ENCODE measurements around the gene MEAK7.

Gene MEAK7

DNA sequence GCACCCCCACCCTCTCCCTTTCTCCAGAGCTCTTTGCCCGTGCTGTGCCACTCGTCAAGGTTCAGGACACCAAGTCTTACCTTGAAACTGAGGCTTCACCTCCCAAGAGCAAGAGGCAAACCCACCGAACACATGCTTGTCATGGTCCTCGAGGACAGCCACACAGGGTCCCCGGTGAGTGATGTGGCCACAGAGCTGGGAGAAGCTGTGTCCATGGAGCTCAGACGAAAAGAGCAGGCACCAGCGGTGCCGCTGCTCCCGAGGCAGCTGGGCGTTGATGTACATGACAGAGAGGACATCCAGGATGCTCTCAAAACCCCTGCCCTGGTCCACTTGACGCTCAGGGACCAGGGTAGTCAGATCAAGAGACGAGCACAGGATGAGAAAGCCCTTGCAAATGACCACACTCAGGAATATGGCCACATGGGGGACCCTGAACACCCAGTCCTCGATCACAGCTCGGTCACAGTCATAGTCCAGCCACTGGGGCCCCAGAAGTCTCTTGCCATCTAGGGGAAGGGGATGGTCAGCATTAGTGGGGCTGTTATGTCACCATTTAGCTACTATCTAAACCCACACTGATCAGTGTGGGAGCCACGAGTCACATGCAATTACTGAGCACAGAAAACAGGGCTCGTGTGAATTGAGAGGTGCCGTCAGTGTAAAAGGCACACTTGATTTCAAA is 17.8 kb downstream of the MEAK7 start:
- DNase-seq = no peak

DNA sequence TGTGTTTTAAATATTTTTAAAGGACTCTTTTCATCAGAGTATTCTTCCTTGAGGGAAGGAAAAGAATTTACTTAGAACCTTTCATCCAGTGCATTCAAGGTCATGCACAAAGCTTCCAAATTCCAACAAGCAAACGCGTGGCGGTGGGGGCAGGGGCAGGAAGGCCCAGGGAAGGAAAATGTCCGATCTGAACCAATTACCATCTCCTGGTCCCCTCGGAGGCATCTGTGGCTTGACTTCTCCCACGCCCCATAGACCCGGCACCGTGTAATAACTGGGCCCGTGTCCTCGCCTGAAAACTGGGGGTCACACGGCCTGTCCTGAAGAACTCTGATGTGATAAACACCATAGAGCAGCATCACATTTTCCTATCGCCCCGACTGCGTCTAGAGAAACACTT is 18.3 kb downstream of the MEAK7 start:
- DNase-seq = no peak

DNA sequence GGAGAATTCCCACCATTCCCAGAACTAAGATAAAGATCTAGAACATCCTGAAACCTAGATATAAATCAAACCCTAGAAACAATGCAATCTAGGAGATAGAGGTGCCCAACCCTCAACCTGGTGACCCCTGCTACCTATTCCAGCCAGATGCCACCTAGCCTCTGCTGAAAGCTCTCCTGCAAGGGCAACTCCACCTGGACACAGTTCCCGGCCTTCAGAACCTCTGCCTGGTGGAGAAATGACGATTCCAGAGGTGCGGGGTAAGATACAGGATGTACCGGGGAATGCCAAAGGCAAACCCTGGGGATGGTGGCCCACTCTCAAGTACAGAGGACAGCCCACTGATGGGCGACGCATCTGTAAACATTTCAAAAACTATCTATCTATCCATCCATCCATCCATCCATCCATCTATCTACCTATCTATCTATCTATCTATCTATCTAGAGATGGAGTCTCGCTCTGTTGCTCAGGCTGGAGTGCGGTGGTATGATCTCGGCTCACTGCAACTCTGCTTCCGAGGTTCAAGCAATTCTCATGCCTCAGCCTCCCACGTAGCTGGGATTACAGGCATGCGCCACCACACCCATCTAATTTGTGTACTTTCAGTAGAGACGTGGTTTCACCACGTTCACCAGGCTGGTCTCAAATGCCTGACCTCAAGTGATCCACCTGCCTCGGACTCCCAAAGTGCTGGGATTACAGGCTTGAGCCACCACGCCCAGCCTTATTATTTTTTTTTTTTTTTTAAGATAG is 19.0 kb downstream of the MEAK7 start:
- no peak for DNase-seq

DNA sequence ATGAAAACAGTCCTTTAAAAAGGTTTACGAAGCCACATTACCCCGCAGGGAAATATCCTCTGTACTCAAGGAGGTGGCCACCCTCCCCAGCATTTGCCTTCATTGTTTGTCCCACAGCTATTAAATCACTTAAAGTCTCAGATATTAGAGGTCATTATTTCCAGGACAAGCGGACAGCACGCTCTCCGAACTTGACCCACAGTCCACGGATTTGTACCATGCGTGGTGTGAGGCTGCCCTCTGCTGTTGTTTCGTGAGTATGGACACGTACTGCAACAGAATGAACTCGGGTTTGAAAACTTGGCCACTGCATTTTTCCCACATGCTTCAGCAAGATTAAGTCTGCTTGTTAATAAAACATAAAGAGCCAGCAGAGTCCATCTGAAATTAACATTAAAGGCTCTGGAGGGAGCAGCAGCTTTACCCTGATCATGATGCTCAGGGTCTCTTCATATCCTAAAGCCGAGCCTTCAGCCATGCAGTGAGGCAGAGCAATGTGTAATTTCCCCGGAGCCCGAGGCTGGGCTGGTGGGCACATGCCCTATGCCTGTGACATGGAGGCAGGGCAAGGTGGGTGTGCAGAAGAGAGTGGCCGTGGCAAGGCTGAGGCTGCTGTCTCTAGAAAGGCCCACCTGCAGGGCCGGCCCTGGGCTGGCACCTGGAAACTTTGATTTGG is 19.7 kb downstream of the MEAK7 start:
- DNase-seq = no peak

DNA sequence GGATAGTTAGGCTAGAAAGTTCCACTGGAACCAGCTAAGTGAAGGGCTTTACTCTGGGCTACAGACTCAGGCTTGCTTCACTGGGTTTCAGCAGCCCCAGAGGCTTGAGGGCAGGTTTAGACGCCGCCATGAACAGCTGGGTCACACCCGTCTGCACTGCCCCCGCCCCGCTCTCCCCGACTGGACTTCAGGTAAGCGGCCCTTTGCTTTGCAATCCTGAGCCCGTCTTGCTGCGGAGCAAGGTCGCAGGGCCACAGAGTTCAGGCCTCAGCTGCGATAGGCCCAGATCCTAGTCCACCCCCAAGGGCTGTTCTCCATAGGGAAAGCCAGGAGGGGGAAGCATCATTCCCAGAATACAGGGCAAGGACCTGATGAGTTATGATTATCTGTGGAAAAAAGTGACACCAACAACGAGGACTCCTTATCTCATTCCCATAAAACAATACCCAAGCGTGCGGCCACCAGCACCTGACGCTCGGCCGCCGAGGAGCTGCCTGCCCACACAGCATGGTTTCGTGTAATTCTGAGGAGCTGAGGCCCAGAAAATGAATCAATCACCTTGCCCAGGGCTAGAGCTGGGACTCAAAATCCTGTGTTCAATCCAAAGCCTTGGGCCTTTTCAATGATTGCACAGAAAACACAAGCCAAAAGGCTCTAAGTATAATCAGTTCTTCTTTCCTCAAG is 20.4 kb downstream of the MEAK7 start:
- no peak for DNase-seq

DNA sequence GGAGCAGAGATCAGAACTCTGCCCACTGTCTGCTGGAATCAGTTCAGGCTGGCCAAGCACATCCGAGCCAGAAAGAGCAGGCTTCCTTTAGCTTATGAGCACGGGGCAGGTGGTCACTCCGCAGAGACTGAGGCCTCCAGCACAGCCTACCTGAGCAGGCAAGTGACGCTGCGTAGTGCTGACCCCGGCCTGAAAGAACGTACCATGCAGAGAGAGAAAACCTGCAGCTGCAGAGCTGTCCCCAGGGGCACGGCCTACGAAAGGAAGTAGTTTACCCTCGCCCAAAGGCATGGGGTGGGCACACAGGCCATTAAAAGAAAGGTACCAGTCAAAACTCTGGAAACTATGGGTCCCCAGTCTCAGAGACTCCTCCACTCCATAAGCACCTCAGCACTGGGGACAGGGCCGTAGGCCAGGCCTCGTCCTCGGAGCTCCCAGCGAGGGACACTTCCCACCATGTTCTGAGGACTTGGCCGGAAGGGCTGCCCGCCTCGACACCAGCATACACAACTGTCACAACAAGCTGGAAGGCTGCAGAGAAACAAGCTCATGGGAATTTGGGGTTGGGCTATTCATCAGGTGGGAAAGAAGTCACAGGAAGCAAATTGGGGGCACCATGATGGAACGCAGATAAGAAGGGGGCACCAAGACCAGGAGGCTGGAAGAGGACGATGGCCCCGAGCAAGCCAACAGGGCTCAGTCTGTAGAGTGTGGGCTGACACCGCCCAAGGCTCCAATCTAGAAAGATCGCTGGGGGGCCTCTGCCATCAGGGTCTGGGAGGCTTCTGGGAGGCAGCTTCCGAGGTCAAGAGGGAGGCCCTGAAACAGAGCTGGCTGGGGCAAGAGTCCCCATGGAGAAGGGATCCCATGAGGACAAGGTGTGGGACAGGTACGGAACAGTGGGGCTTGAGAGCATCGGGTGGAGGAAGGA is 21.2 kb downstream of the MEAK7 start:
- DNase-seq = no peak

DNA sequence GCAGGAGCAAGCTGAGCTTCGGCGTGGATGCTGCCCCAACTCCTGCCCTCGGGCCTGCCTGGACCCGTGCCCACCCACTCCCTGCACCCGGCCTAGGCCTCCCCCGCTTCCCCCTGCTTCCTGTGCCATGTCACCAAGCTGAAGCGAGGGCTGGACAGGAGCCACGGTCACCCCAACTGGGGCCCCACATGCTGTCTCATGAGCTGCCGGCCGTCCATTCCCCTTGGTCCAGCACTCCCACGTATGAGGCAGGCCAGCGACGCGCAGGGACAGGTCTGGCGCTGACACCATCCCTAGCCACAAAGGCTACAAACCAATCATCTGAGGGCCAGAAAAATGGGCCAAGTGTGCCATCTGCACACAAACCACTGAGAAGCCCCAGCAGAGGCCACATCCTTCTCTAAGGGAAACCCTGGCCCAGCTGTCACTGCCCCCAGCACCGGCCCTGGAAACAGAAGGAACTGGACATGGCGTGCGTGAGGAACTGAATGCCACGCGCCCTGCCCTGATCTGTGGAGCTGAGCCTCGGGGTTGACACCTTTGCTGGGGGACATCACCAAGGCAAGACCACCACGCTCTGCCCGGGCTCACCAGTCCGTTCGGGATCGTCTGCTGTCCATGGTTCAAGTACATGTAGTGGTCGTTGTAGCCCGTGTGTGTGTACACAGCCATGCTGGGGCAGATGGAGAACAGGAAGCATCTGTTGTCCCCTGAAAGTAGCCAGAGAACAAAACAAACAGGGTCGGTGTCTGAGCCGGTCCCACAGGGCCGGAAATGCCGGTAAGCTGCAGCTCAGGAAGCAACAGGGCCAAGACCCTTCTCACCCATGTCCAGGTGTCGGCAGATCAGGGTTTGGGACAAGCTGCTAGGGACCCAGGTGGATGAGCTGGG is 22.2 kb downstream of the MEAK7 start:
- no peak for DNase-seq

DNA sequence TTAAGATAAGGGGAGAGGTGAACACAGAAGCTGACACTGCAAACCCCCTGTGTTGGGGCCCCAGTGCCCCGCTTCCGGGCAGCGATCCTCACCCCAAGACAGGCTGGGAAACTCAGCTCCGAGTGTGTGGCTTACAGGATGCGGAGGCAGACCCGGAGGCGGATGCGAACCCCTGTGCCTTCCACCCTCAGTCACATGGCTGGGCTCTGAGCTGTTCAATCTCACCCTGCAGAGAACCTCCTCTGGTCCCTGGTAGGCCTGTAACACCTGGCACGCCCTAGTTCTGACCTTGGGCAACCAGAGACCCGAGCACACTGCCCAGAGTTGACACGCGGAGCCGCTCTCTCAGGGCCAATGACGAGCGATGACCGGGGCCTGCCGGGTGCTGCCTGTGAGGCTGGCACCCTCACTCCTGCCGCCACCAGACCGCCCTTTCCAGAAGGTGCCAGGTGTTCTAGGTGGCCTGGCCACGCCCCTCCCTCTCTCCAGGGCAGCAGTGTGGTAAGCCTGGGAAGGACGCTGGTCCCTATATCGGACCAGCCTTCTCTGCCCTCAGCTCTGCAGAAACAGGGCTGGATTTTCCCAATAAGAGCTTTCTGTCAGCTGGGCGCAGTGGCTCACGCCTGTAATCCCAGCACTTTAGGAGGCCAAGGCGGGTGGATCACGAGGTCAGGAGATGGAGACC is 23.3 kb downstream of the MEAK7 start:
- DNase-seq = no peak

DNA sequence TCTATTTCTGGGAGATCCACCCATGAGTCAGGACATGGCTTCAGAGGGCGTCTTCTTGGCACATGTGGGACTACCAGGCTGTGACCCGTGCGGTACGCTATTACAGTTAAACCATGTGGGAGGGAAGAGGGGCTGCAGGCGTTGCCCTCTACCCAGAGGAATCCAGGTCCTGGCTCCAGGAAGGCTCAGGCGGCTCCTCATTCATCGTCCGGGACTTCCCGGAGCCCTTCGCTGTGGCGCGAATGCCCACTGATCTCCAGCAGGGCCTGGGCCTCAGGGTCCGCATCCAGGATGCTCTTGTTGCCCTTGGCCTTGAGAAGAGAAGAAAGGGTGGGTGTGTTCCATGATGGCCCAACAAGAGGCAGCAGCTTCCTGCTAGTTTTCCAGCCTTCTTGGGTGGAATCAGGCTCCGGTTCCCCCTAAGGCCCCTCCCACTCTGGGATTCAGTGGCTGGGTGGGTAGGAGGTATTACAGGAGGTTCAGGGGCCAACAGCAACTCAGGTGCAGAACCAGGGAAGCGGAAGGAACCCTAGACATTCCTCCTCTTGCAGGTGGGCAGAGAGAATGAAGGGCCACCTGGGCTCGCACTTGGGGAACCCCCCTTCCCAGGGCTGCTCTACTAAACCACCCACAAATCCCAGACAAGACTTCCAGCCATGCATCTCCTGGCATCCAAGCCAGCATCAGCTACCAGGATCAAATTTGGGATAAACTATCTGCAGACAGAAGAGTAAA is 24.6 kb downstream of the MEAK7 start:
- DNase-seq = no peak

DNA sequence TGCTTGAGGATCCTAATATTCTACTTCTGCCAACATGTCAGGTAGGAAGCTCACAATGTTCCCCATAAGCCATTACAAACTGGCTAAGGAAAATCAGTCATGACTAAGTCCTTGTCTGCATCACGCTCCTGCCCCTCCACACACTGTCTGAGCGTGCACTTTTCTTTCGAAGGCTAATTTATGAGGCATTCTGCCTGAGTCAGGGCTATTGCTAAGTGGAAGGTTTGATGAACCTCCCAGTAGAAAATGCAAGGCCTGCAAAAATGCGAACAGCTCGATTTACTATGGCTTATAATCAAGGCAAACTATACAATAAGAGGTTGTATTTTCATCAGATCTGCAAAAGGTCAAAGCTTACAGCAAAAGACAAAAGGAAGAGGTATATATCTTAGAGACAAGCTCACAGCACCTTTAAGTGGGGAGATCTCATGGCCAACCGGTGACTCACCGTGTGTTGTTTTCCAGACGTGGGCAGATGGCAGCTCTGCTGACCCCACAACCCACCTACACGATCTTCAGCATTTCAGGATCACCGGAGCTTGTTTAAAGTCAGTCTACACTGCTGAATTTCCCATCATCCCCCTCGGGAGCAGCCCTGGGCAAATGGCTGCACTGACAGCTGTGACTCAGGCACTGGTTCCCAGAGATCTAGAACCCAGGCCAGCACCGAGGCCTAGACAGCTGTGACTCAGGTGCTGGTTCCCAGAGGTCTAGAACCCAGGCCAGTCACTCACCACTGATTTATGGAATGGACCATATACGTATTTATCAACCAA is 26.1 kb downstream of the MEAK7 start:
- no peak for DNase-seq

DNA sequence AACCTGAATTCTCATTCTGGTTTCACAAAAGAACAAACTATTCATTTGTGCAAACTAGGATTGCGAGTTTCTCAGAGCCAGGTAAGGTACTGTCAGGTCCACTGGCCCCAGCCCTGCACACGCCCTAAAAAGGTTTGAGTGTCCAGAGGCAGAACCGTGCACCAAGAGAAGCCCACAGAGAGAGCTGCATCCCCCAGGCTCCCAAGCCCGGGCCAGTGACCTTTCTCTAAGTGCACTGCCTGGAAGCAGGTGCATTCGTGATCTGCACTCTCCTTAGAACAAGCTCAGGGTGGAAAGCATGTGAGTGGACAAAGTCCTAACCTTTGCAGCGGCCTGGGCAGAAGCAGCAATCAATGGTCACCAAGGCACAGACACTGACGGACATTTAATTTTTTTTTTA is 26.8 kb downstream of the MEAK7 start:
- no peak for DNase-seq

DNA sequence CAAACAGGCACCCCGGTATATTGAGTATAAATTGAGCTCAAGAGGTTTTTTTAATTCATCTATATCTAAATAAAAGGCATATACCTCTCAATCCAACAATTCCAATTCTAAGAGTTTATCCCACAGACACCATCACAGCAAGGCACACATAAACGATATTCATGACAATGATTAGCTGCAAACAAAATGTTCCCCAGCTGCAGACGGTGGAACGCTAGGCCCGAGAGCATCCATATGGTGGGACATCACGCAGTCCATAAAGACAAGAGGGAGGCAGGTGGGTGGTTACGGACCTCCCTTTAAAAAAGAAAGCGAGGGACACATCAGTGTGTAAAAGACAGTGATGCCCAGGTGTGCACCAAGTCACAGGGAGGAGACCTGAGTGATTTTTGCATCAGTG is 28.1 kb downstream of the MEAK7 start:
- DNase-seq = no peak

DNA sequence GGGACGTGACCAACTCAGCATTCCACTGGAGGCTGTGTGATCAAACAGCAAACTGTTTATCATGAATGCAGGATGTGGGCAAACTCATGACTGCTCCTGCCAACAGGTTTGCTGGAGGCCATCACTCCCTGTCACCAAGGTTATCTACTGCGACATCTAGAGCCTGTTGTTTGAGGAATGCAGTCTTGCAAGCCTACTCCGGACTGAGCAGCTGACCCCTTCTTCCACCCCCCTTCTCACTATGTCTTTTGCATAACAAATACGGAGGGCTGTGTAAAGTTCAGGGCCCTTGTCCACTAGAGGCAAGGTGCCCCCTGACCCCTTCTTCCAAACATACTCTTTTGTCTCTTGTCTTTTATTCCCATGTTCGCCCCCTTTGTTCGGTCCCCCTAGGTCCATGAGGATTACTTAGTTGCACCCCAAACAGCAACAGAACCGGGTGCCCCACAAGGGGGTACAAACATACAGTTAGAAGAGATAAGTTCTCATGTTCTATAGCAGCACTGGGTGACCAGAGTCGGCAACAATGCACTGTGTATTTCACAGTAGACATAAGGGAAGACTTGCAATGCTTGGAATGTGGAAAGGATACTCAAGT is 28.7 kb downstream of the MEAK7 start:
- no peak for DNase-seq

DNA sequence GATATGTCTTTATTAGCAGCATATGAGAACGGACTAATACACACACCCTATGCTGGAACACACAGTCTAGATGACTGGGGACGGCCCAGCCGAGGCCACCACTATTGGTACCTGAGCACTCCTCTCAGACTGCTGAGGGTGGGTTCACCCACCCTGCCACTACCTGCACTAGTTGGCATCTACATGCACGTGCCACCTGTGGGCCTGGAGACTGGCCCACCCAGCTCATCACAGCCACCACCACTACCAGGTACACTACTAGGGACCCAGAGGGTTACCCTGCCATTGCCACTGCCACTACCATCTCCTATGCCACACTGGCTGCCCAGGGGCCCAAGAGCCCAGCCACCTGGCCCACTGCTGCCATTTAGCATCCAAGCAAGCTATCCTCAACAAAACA is 32.5 kb downstream of the MEAK7 start:
- DNase-seq = no peak

DNA sequence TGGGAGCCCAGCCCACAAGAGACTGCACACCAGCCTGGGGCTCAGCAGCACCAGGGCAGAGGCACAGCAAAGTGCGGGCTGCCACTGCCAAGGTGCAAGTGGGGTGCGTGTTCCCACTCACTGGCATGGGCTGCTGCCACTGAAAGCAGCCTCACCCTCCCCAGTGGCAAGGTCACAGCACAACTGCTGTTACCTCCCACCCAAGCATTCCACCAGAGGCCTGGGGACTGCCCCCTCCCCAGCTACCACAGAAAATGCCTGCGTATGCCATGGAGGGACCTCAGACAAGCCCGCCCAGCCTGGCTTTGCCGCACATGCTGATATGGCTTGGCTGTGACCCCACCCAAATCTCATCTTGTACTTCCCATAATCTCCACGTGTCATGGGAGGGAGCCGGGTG is 33.1 kb downstream of the MEAK7 start:
- no peak for DNase-seq

DNA sequence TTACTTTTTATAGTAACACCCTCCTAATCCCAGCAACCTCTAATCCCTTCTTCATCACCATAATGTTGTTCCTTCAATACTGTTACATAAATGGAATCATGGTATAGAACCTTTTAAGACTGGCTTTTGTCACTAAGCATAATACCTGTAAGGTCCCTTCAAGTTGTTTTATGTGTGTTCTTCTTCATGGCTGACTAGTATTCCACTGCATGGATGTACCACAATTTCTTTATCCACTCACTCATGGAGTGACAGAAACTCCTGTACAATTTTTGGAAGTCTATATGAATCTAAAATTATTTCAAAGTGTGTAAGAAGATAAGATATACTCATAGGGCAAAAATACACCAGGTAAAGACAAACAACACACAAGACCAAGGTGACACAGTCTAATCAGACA is 36.8 kb downstream of the MEAK7 start:
- no peak for DNase-seq

DNA sequence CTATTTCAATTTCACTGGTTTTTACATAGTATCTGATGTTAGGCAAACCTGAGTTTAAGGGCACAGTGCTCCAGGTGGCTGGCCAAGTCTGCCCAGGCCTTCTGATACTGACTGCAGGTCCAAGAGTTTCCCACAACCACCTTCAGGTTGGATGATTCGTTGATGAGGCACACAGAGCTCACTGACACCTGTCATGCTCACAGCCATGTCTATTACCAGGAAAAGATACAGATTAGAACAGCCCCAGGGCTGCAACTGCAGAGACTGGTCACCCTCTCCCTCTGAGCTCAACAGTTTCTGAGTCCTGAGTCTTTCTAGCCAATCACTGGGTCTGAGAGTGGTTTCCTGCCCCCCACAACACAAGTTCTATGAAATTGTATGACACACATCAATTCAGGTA is 37.2 kb downstream of the MEAK7 start:
- no peak for DNase-seq

DNA sequence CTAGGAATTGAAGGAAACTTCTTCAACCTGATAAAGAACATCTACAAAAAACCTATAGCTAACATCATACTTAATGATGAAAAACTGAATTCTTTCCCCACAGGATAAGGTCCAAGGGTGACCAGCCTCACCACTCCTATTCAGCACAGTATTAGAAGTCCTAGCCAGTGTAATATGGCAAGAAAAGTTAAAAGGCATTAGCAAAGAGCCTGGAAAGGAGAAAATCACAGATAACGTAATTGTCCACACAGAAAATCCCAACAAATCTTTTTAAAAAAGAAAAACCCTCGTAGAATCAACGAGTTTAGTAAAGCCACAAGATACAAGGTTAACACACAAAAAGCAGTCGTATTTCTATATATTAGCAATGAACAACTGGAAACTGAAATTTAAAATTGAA is 37.8 kb downstream of the MEAK7 start:
- no peak for DNase-seq

DNA sequence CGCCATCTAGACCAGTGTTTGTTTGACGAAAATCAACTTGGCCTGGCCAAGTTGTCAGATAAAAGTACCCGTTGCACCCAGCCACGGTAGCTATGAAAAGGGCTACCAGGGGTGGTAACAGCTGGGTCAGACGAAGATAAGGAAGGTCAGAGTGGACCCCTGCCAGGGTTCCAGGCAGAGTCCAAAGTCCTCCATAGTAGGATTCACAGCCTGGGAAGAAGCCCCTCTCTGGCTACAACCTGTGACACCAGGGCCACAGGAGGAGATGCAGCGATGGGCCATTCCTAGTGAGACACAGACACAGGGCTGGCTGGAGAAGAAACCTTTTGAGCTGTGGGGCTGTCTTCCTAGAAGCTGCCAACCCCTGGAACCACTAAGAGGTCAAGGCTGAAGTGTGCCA is 39.3 kb downstream of the MEAK7 start:
- DNase-seq = no peak

Data from GOT3 (cell line).